Mesendoderm (in vitro differentiated cells): ENCODE measurements around the gene YBEY.

ENCODE experiments used
- DNase-seq: peaks from one replicate; pipeline ENCODE4 v3.0.0; 2013
- H2AK5ac ChIP-seq: 2 replicates; pipeline ENCODE4 v1.6.1; 2013; ENCODE audit warnings: low read length, inconsistent platforms
- H2BK120ac ChIP-seq: 2 replicates; pipeline ENCODE4 v1.6.1; 2013; ENCODE audit warnings: low read depth, mild to moderate bottlenecking, low read length, moderate library complexity, mixed read lengths
- H2BK15ac ChIP-seq: replicated peaks from 2 replicates; pipeline ENCODE4 v1.6.1; 2013; ENCODE audit warnings: low read depth, mild to moderate bottlenecking, moderate library complexity
- H2BK5ac ChIP-seq: 2 replicates; pipeline ENCODE4 v1.6.1; 2013; ENCODE audit warnings: low read length, inconsistent platforms
- H3K18ac ChIP-seq: 2 replicates; pipeline ENCODE4 v1.6.1; 2013; ENCODE audit warnings: mild to moderate bottlenecking, low read length, mixed read lengths
- H3K23ac ChIP-seq: one replicate; pipeline ENCODE4 v1.6.1; 2013; ENCODE audit warnings: low read length
- H3K27ac ChIP-seq: 2 replicates; pipeline ENCODE4 v1.5.1; 2013; ENCODE audit warnings: low read depth, mild to moderate bottlenecking, inconsistent platforms, low read length, moderate library complexity
- H3K27me3 ChIP-seq: 2 replicates; pipeline ENCODE4 v1.6.1; 2013; ENCODE audit warnings: low read length, control low read depth, mild to moderate bottlenecking, inconsistent platforms; ENCODE audit not compliant: insufficient read depth, poor library complexity
- H3K36me3 ChIP-seq: 2 replicates; pipeline ENCODE4 v1.6.1; 2013; ENCODE audit warnings: low read length, inconsistent platforms; ENCODE audit not compliant: control insufficient read depth, insufficient read depth
- H3K4ac ChIP-seq: one replicate; pipeline ENCODE4 v1.6.1; 2013; ENCODE audit warnings: low read depth, mild to moderate bottlenecking, low read length, moderate library complexity
- H3K4me1 ChIP-seq: 2 replicates; pipeline ENCODE4 v1.6.1; 2013; ENCODE audit warnings: low read depth, low read length, inconsistent platforms; ENCODE audit not compliant: control insufficient read depth
- H3K4me2 ChIP-seq: 2 replicates; pipeline ENCODE4 v1.6.1; 2013; ENCODE audit warnings: low read length
- H3K4me3 ChIP-seq: 2 replicates; pipeline ENCODE4 v1.5.1; 2013; ENCODE audit warnings: mild to moderate bottlenecking, low read length
- H3K56ac ChIP-seq: one replicate; pipeline ENCODE4 v1.6.1; 2013; ENCODE audit warnings: low read length
- H3K79me1 ChIP-seq: 2 replicates; pipeline ENCODE4 v1.6.1; 2013; ENCODE audit warnings: low read length, inconsistent platforms
- H3K79me2 ChIP-seq: 2 replicates; pipeline ENCODE4 v1.6.1; 2013; ENCODE audit warnings: mild to moderate bottlenecking, low read length; ENCODE audit not compliant: control insufficient read depth, insufficient read depth
- H3K9ac ChIP-seq: 2 replicates; pipeline ENCODE4 v1.6.1; 2013; ENCODE audit warnings: low read length, inconsistent platforms
- H4K5ac ChIP-seq: one replicate; pipeline ENCODE4 v1.6.1; 2013; ENCODE audit warnings: low read length
- H4K8ac ChIP-seq: one replicate; pipeline ENCODE4 v1.6.1; 2013; ENCODE audit warnings: low read depth, mild to moderate bottlenecking, control low read depth, low read length, moderate library complexity
- WGBS: extraction: QIAGEN DNeasy Blood & Tissue Kit; methylation state at CpG from one replicate; pipeline ENCODE4 v1.1.7; 2013; ENCODE audit warnings: low lambda C conversion rate, missing lambda C conversion rate; ENCODE audit not compliant: insufficient coverage; ENCODE audit errors: extremely low coverage; 5-methylcytosine and 5-hydroxymethylcytosine counted together

YBEY gene

GRCh38 chr21:46287541-46287940 lies 1.4 kb downstream of the YBEY start:
- Histone ChIP-seq H3K56ac (peak overlapping the region; percentile 10), H2BK5ac (no peak overlapping the region), H3K23ac (no peak overlapping the region), H3K27me3 (no peaks in the 10 kb centered on the region), H3K79me2 (peaks cover 28% of the 10 kb centered on the region), H3K4me2 (no peak overlapping the region), H3K79me1 (peaks cover 6% of the 10 kb centered on the region), H3K27ac (no peak overlapping the region), H4K5ac (no peak overlapping the region), H2BK15ac (no peak overlapping the region), H4K8ac (no peak overlapping the region), H3K4me3 (no peak overlapping the region), H2BK120ac (no peak overlapping the region), H3K18ac (no peak overlapping the region), H3K9ac (no peak overlapping the region), H3K4ac (no peak overlapping the region), H3K4me1 (peaks cover 6% of the 10 kb centered on the region), H2AK5ac (no peak overlapping the region), H3K36me3 (no peaks in the 10 kb centered on the region)
- WGBS, result no CpG with 5 or more reads among the region's 10 CpGs
- DNase-seq, result no peak

GRCh38 chr21:46289655-46290179 lies 3.6 kb downstream of the YBEY start:
- Histone ChIP-seq H2BK15ac (no peak overlapping the region), H3K4me1 (peaks cover 2% of the 10 kb centered on the region), H3K18ac (no peak overlapping the region), H3K56ac (peak overlapping the region; percentile 22), H3K36me3 (no peaks in the 10 kb centered on the region), H2BK5ac (no peak overlapping the region), H3K4ac (no peak overlapping the region), H4K5ac (no peak overlapping the region), H2BK120ac (no peak overlapping the region), H3K4me3 (no peak overlapping the region), H3K23ac (peak overlapping the region; percentile 15), H3K27me3 (no peaks in the 10 kb centered on the region), H3K4me2 (no peak overlapping the region), H3K27ac (no peak overlapping the region), H4K8ac (no peak overlapping the region), H2AK5ac (no peak overlapping the region), H3K9ac (peak overlapping the region; percentile 15), H3K79me2 (peaks cover 12% of the 10 kb centered on the region), H3K79me1 (peaks cover 6% of the 10 kb centered on the region)
- WGBS, result no CpG with 5 or more reads among the region's 6 CpGs
- no peak for DNase-seq

- no peak overlapping the region for H3K56ac ChIP-seq
- no peak overlapping the region for H3K23ac ChIP-seq
- H3K27me3 ChIP-seq, result no peaks in the 10 kb centered on the region
- H2BK120ac ChIP-seq, result no peak overlapping the region
- no peak for DNase-seq
- H2AK5ac ChIP-seq, result no peak overlapping the region
- peaks cover 3% of the 10 kb centered on the region for H3K4me1 ChIP-seq
- no peak overlapping the region for H2BK15ac ChIP-seq
- no peak overlapping the region for H4K5ac ChIP-seq
- H3K4me2 ChIP-seq, result no peak overlapping the region
- H3K79me2 ChIP-seq, result peaks cover 3% of the 10 kb centered on the region
- no CpG with 5 or more reads among the region's 2 CpGs for WGBS
- H3K9ac ChIP-seq, result no peak overlapping the region
- no peaks in the 10 kb centered on the region for H3K36me3 ChIP-seq
- no peak overlapping the region for H3K4ac ChIP-seq
- H3K18ac ChIP-seq, result no peak overlapping the region
- no peak overlapping the region for H3K27ac ChIP-seq
- H4K8ac ChIP-seq, result no peak overlapping the region
- H2BK5ac ChIP-seq, result no peak overlapping the region
- H3K4me3 ChIP-seq, result no peak overlapping the region
- H3K79me1 ChIP-seq, result peaks cover 3% of the 10 kb centered on the region
Observed at GRCh38 chr21:46291561-46291960, 5.4 kb downstream of the YBEY start.

GRCh38 chr21:46294647-46295176 lies 8.6 kb downstream of the YBEY start:
- H3K9ac ChIP-seq, result no peak overlapping the region
- H3K4me2 ChIP-seq, result no peak overlapping the region
- no peak overlapping the region for H3K23ac ChIP-seq
- H3K18ac ChIP-seq, result no peak overlapping the region
- H3K79me1 ChIP-seq, result peaks cover 2% of the 10 kb centered on the region
- H4K5ac ChIP-seq, result no peak overlapping the region
- no peak overlapping the region for H2BK15ac ChIP-seq
- peaks cover 3% of the 10 kb centered on the region for H3K36me3 ChIP-seq
- H3K79me2 ChIP-seq, result peaks cover 2% of the 10 kb centered on the region
- no peak overlapping the region for H3K4ac ChIP-seq
- H2BK120ac ChIP-seq, result no peak overlapping the region
- H3K27me3 ChIP-seq, result no peaks in the 10 kb centered on the region
- DNase-seq, result peak; percentile 31
- H2AK5ac ChIP-seq, result no peak overlapping the region
- no peak overlapping the region for H3K27ac ChIP-seq
- H3K4me1 ChIP-seq, result peaks cover 3% of the 10 kb centered on the region
- no peak overlapping the region for H2BK5ac ChIP-seq
- H3K56ac ChIP-seq, result no peak overlapping the region
- H3K4me3 ChIP-seq, result no peak overlapping the region
- WGBS, result no CpG with 5 or more reads among the region's 10 CpGs
- H4K8ac ChIP-seq, result no peak overlapping the region

GRCh38 chr21:46295177-46295770 lies 9.1 kb downstream of the YBEY start:
- Histone ChIP-seq H3K79me2 (no peaks in the 10 kb centered on the region), H2AK5ac (no peak overlapping the region), H4K8ac (no peak overlapping the region), H3K56ac (peak overlapping the region; percentile 18), H3K4me2 (no peak overlapping the region), H3K4me3 (no peak overlapping the region), H3K79me1 (no peaks in the 10 kb centered on the region), H3K27ac (no peak overlapping the region), H3K18ac (peak overlapping the region; percentile 4), H3K23ac (no peak overlapping the region), H4K5ac (no peak overlapping the region), H3K4ac (no peak overlapping the region), H2BK120ac (no peak overlapping the region), H2BK15ac (no peak overlapping the region), H3K9ac (no peak overlapping the region), H3K4me1 (peaks cover 3% of the 10 kb centered on the region), H2BK5ac (no peak overlapping the region), H3K27me3 (no peaks in the 10 kb centered on the region), H3K36me3 (peaks cover 3% of the 10 kb centered on the region)
- WGBS, result no CpG with 5 or more reads among the region's 9 CpGs
- peak; percentile 33 for DNase-seq
